HTERT RPE-1 (cell line): ENCODE measurements around the gene KCTD12.

Source experiments
- in situ Hi-C: fragments of 300-500 bp; cut with MboI; formaldehyde crosslinking; loops from 4 replicates; pipeline ENCODE4 v1.14.3; 2020; ENCODE audit warnings: low sequenced_read_pairs

The KCTD12 gene

DNA sequence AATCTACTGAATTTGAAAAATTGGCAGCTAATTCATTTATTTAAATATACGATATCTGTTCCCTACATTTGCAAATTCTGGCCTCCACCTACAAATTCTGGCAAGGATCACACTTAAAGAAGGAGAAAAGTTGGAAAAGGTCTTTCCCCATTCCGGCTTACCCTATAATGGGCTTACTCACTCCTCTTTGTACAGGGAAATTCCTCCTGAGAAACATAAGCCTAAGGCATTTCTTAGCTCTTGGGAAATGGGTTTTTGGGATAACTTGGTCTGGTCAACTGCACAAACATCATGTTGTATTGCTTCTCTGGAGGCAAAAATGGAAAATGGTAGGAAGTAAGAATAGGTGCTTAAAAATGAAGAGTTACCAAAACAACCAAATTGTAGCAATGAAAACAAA is 25.5 kb downstream of the KCTD12 start:
- in situ Hi-C loops, result no loop called here

- in situ Hi-C loops, result no loop called here
Observed at GRCh38 chr13:76854894-76855293, 31.3 kb downstream of the KCTD12 start.

GRCh38 chr13:76853921-76854608 is 32.1 kb downstream of the KCTD12 start:
- in situ Hi-C loops, result no loop called here

DNA sequence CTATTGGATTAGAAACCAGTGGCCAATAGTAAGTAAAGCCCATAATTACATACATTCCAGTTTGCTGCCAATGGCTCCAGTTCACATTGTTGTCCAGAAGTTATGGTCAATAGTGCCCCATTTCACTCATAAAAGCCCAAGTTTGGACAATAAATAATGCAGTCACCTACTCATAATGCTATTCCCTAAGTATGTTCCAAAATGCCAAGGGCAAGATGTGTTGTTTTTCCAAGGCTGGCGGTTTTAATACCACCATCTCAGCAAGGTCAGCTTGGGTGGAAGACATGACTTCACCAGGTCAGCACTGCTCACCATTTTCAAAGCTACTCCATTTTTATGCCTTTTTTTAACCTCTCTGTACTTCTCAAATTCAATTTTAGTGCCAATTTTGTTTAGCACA is 32.7 kb downstream of the KCTD12 start:
- in situ Hi-C loops, result no loop called here

DNA sequence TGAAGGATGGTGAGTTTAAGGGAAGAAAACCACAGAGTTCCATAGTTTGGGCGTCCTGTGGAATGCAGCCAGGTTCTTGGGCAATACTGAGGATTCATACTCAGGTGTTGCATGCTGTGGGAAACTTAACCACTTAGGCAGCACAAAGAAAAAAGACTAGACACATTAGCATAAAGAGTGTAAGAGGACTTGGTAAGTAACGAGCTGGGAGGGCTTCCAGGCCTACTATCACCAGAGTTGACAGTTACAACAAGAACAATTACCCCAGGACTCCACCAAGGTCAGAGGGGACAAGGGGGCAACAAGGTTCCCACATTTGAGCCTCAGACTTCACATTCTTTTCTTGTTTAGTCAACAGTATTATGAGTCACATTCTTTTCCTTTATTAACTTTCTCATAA is 33.2 kb downstream of the KCTD12 start:
- in situ Hi-C loops, result no loop called here

GRCh38 chr13:76851961-76852360 is 34.2 kb downstream of the KCTD12 start:
- in situ Hi-C loops, result no loop called here

DNA sequence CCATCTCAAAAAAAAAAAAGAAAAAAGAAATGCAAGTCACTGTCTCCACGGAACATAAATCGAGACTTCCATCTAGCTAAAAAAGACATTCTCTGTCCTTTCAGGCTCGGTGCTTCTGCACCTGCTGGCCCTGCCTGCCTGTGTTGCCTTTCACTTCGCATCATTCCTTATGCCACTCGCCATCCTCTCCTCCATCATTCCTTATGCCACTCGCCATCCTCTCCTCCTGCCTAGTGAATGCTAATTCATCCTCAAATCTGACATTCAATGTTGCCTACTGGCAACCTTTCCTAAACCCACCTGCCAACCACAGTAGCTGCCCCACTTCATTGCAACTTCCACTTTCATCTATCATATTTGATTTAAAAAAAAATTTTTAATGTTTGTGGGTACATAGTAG is 36.7 kb downstream of the KCTD12 start:
- in situ Hi-C loops, result no loop called here

GRCh38 chr13:76848596-76848995 is 37.6 kb downstream of the KCTD12 start:
- in situ Hi-C loops, result no loop called here

DNA sequence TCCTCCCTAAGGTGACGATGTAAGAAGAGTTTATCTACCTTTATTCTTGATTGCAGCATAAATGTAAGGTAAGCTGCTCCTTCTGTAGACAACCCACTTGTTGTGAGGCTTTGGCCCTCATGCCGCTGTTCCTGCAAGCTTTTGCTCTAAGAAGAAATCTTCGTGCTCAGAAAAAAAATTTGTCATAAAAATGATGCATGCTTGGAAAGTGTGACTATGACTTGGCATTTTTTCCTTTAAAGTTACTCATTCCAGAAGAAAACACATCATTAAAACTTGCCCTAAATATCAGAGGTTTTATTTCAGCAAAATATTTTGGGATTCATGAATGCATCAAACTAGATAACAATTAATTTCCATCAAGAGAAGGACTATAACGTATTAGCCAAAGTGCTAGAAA is 39.8 kb downstream of the KCTD12 start:
- in situ Hi-C loops, result no loop called here

DNA sequence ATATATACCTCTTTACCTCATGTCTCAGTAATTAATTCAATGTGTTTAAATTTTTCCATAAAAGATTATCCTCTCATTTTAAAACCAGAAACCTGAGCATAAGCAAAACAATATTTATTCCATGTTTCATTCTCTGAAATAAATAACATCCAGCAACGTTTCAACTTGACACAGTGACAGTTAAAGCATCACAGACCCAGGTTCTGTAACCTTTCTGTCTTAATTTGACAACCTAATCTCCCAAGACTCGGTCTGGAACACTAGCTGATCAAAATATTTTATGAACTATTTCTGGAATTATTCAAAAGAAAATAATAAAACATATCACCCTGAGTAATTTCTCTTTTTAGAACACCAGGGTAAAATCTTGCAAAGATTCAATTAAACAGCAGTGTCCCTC is 40.3 kb downstream of the KCTD12 start:
- in situ Hi-C loops, result no loop called here

- in situ Hi-C loops, result no loop called here
Observed at GRCh38 chr13:76845367-76845766, 40.8 kb downstream of the KCTD12 start.

GRCh38 chr13:76837801-76838200 is 48.4 kb downstream of the KCTD12 start:
- in situ Hi-C loops, result no loop called here

DNA sequence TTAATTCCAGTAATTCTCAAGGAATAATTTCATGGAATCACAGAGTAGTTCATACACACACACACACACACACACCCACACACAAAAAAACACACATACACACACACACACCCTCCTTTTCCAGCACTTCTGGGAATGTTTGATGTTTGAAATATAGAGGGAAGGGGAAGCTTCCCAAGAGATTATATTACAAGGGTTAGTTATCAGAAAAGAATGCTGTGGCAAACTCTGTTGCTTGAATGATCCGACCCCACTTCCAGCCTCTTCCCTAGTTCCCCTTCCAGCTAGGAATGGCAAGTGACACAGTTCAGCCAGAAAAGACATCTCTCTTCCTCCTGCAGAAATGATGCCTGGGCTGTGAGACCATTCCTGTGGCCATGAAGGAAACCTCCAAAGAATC is 49.9 kb downstream of the KCTD12 start:
- in situ Hi-C loops, result no loop called here

DNA sequence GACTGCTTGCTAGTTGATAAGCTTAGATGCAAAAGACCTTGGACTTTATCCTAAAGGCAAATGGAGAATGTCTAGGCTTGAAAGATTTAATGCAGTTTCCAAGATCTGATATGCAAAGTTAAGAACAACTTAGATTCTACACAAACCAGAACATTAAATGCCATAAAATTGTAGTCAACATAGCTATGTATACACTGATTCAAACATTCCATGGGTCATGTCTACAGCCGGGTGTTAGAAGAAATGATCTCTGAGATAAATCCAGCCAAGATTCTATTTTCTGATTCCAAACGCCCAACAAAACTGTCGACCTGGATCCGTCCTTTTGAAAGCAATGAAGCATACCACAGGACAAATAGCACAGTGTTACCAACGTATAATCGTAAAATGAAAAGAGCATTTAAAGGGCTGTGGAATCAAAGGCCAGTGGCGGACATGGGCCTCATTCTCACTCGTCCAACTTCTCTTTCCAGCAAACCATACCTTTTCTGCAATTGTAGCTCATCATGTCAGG is 52.7 kb downstream of the KCTD12 start:
- in situ Hi-C loops, result no loop called here

GRCh38 chr13:76832258-76832988 is 53.8 kb downstream of the KCTD12 start:
- in situ Hi-C loops, result no loop called here

GRCh38 chr13:76830805-76831204 is 55.4 kb downstream of the KCTD12 start:
- in situ Hi-C loops, result no loop called here
